Measurements from ENCODE around the gene FRY.
"Not testable (repeated sequence)": the region's sequence is repeated elsewhere in the genome, so short reads cannot be mapped to it uniquely, and the experiment has no call there.

The FRY gene

DNA sequence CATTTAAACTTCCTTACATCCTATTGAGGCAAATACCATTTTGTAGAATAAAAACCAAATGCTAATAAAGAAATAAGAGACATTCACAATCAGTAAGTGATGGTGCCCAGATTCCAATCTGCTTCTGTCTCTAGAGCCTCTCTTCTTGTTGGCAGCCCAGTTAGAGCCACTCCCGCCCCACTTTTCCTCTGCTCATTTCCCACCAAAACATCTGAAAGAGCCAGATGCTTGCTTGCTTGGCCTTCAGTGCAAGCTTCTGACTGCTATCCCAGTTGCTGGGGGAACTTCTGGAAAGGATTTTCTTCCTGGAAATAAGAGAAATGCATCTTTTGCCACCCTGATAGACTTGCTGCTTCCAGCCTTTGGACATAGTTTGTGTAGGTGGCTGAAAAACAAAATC lies 12.9 kb downstream of the FRY start:
- no peak for DNase-seq

DNA sequence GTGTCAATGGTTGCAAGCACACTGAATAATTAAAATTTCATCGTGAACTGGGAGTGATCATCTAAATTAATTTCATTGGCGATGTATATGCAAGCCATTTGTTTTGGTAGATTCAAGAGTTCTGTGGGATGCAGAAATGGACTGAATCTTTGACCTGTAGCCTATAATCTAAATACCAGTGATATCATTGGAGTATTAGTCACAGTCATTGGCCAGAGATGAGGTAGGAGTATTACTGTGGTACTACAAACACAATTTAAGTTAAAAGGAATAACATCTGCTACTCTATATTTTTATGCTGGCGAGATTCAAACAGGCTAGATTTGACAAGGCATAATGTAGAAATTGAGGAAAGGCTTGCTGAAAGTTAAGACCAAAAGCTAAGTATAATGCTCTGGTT lies 14.0 kb downstream of the FRY start:
- DNase-seq, result no peak

DNA sequence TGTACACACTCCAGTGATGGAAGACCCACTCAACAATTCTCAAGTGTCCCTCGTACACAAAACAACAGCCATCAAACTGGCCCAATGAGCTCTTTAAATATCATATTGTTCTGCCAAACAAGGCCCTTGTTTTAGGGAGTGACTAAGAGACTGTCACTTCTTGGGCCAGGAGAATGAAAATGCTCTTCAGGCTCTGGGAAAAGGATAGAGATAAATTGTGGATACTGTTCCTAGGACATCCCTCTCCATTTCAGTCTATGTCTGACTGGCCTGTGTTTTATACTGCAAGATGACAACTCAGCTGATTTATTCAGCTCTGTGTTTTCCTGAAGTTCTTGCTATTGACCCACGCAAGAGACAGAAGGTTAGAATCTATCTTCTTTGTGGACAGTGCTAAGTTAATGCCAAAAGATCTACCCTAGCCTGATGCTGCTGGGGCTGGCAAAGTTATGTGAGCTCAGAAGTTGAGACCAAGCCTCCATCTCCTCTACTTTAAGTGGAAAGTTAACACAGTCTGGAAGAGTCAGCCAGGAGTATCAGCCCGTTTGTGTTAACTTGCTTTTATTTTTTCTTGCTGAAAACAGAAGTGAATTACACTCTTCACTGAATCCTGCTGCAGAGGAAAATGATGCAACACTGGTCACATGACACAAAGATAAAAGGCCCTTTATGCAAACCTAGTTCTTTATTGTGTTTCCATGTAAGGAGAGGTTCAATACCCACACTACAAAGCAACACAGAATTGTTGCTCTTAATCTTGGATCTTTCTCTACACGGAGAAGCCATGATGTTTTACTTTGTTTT lies 14.6 kb downstream of the FRY start:
- DNase-seq, result no peak

DNA sequence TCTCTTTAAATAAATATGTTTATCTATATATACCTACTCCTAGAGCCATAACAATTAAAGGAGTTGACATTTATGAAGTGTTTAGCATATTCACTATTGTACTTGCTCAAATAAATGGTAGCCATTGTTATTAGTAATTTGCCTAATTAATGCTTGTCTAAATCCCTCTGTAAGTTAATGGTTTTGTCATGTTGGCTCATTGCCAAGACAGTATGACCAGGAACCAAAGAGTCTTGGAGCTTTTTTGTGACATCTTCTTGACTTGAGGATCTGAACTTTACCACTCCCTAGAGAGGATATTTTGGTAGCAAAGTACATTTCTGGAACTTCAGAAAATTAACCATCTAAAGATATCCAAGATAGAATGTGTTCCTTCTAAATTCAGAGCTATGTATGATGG lies 15.5 kb downstream of the FRY start:
- no peak for DNase-seq

DNA sequence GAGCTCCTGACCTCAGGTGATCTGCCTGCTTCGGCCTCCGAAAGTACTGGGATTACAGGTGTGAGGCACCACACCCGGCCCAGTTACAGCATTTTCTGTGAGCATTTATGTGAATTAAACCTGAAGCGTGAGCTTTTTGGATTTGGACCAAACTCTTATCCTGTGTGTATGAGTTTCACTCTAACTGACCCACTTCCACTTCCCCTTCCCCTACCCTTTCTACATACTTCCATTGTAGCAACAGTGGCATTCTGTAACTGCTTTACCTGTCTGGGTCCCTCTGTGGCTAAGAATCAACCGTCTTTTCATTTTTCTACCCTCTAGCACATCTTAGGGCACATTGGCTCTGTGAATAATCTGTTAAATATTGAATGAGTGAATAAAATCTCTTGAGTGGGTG lies 16.2 kb downstream of the FRY start:
- no peak for DNase-seq

DNA sequence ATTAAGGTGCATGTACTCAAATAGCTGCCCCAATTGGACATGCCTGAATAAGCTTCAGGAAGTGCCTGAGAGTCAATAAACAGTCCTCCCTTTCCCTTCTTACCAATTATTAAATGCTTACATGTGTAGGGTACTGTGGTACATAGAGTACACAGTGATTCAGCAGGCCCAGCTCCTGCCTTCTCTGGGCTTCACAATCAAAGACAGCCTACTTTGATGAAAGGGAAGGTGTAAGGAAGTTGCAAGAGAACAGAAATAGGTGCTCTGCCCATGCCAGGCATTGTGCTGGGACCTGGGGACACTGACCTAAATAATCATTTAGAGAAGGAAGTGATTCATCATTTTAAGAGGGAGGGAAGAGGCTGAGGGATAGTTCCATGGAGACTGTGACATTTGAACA lies 17.2 kb downstream of the FRY start:
- DNase-seq, result no peak

DNA sequence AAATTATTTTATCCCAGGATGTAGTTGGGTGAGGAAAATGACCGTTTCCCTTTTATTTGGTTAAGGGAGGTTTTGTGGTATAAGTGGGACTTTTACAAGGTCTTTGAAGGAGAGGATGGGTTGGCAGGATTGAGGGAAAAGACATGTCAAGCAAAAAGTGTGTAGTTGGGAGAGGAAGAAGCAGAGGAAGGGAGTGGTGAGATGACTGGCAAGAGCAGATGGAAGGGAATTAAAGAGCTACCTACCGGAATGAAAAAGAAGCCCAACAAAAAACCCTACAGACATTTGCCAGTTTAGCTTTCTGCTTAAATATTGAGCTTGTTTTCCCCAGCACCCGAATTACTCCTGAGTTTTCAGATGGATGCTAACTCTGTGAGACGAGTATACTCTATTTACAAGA lies 19.6 kb downstream of the FRY start:
- DNase-seq, result no peak

DNA sequence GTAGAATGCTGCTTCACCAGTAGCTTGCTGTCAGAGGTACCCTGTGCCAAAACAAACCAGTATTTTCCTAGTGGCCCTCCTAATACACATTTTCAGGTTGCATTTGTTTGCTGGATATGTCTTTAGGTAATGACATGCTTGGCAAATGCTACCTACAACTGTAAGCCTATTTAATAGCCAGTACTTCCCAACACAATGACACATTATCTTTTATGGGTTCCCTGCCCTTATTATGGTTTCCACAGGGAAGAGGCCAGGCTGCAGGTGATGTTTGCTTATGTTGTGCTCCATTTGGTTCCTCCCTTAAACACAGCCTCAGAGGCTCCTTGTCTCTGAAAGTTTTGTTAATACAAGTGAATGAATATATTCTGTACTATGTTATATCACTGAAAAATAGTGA lies 24.7 kb downstream of the FRY start:
- no peak for DNase-seq

DNA sequence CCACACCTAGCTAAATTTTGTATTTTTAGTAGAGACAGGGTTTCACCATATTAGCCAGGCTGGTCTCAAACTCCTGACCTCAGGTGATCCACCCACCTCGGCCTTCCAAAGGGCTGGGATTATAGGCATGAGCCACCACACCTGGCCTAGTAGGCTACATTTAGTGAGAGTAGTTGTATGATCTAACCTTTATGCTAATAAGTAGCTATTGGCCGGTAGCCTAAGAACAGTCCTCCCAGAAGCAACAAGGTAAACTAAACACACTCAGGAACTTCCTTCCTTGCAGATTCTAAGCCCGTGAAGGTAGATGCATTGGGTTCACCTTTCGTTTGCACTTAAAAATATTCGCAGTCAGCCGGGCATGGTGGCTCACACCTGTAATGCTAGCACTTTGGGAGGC lies 25.8 kb downstream of the FRY start:
- not testable (repeated sequence) for DNase-seq

DNA sequence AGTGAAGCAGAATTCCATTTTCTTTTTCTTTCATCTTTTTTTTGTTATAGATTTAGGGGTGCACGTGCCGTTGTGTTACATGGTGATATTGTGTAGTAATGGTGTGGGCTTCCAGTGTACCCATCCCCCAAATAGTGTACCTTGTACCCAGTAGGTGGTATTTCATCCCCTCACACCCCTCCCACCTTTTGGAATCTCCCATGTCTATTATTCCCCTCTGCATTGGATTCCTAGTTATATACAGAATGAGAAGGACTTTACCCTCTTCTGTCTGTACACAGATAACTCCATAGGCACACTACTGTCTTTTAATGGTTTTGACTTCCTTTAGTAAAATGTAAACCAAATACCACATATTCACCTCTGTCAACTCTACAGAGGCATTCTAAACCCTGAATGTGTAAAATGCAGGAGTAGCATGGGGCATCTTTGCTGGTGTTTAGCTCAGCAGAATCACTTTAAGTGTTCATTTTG lies 28.0 kb downstream of the FRY start:
- no peak for DNase-seq

DNA sequence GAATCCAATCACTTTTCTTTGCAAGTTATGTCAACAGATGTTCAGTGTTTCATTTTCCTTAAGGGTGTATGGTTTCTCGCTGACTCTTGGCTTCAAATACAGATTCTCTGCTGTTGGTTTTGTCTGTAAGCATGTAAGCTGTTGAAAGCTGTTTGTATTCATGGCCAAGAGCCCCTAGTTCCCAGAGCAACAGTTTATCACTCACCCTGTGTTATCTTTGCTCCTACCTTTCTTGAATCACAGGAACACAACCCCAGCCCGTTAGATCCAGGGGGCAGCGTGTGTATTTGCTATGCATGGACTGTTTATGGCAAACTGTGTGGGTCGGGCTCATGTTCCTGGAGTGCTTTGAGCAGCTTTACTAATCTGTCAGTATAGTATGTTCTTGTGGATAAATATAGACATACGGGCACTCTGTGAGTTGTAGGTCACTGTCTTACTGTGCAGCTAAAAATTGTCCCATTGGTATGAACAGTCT lies 28.9 kb downstream of the FRY start:
- DNase-seq, result no peak

DNA sequence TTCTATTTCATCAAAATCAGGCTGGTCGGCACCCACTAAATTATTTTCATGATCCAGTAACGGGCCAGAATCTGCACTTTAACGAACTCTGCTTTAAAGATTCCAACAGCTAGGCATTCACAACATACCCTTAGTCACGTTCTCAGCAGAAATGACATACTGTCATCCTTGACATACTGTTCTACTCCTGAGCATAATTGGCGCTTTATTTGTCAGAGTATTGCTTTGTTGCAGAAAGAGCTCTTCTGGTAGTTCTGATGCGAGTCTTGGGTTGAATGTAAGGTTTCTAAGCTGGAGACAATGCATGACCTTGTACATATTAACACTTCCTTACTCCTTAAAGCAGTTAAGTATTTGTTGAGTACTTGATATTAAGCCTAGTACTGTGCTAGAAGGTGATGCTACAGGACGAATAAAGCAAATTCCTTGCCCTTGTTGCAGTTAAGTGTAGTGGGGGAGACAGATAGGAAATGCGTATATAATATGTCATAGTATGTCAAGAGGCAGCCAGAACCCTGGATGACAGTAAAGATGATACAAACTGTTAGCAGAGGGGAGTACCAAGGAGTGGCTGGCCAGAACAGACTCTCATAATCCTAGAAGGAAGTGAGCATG lies 32.2 kb downstream of the FRY start:
- DNase-seq, result no peak

DNA sequence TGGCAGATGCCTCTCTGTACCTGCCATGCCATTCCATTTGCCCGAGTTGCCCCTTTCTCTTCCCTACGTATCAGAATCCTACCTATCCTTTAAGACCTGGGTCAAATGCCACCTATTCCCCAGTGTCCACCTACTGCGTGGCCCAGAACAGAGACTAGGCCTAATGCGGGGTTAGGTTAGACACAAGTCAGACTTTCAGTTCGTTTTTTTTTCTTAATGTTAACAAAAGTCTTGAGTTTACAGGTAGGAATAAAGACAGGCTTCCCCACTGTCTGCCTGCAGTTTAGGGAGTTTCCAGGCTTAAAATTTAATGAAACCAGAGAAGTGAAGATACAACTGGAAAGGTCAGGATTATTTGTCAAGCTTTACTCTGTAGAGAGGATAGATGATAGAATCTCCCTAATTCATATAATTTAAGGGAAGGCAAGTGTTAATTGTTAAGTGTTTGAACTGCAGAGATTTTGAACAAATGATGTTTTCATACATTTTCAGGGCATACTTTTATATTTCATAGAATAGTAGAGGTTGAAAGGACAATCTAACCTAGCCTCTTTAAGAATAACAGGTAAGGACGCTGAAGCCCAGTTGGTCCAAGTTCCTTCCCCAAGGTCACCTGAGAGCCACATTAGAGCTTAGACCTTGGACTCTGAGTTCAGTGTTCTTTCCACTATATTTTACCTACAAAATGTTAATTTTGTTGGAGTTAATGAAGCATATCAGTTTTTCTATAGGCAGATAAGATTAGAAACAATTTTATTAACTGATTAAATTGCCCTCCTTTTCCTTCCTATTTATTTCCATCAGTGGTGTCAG lies 35.8 kb downstream of the FRY start:
- DNase-seq, result no peak

DNA sequence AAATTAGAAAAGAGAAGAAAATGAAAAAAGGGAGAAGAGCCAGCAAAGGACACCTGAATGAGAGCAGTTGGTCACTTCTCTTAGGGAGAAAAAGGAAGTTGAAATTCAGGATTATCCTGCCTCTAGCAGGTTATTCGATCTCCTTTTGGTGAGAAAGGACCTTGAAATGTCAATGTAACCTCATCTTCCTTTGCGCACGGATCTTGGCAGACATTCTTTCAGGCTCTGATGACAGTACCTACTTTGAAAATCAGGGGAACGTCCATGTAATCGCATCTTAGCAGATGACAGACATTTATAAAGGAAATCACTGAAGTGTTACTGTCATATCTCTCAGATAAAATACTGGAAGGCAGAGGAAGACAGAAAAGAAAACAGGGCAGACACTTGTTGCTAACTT lies 36.7 kb downstream of the FRY start:
- DNase-seq, result no peak

DNA sequence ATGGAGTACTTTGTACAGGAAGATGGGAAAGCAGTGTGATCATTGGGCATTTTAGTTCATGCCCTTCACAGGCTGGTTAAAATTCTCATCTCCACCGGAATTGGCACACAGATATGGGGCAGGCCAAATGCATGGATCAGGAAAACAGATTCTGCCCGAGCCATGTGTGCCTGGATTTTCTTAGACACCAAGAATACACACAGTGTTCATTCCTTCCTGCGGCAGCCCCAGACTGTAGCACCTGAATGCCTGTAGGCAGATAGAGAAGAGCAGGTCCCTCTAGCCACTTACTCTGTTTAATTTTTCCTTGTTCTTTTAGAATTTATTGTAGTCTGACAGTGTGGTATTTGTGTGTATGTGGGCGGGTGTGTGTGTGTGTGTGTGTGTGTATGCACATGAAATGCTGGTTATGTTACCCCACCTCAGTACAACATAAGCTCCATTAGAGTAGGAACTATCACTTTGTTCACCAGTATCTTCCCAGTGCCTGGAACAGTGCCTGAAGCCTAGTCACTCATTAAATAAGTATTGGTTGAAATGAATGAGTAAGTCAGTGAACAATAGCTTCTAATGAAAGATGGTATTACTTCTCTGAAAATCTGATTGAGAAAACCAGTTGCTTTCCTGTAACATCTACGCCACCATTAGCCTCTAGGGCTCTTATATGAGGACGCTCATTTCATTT lies 41.7 kb downstream of the FRY start:
- no peak for DNase-seq

DNA sequence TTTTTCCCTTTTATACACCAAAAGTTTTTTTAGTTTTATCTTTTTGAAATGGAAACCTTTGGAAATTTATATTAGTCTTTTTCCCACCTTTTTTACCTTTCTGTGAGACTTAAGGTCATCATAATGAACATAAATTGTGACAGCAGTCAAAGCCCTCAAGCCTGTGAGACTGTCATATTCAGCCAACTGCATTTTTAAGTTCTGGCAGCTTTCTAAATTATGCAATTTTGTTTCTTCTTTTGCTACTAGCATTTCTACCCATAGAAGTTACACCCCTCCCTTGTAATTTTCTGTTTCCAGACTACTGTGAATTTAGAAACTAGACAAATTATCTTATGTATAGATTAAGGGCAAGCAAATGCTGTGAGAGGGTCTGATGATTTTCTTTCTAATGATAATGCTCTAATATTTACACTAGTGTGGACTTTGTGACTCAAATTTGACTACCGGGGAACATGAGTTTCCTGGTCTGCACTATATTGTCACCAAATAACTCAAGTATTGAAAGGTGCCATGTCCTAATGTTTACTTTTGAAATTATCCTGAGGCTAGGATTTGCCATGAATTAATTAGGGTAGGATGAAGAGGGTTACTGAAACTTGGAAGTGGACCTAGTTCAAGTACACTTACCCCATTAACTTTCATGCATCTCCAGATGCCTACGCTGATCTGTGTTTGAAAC lies 43.7 kb downstream of the FRY start:
- no peak for DNase-seq

DNA sequence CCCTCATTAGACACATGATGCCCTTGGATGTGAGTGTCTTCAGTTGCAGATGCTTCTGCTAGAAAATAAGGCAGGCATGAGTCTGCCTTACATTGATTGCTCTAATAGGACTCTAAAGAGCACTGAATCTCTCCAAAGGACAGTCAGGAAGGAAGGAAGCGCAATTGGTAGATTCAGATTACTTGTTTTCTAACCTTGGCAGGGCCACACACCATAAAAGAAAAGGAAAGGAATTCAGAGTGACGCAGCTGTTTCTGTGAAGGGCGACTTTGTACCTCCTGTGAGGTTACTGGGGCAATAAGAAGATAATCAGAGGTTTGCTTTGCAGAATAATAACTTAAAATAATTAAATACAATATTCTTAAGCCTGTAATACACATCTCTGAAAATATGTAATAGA lies 48.0 kb downstream of the FRY start:
- no peak for DNase-seq

DNA sequence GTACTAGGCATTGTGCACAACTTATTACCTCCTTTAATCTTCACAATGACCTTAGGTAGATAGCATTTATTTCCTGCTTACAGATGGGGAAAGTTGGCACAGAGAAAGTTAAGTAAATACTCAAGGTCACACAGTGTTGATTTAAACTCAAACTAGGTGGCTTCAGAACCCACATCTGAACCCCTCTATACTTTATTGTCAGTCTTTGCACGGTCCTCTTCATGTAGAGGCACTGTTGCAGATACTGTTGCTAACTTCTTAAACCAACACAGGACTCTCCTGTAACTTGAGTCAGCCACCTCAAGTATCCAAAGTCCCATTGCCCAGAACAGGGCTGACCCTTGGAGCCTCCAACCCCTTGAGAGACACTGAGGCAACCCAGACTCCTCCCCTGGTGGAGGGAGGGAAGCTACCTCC lies 48.8 kb downstream of the FRY start:
- DNase-seq, result no peak

DNA sequence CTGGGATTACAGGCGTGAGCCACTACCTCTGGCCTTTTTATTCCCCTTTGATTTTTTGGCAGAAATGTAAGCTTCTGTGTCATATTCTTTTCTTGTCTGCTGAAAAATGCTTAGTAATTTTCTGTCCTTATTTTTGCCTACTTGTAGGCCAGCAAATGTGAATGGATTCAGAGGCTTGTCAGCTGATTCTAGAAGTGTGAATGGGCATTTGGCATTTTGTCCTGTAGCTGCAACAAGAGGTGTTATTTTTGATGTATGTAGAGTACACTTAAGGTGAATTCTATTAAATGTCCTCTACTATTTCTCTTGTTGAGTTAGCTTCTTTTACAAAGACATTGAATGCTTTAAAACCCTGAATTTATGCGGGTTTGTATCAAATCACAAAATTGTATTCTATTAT lies 50.0 kb downstream of the FRY start:
- DNase-seq, result no peak

DNA sequence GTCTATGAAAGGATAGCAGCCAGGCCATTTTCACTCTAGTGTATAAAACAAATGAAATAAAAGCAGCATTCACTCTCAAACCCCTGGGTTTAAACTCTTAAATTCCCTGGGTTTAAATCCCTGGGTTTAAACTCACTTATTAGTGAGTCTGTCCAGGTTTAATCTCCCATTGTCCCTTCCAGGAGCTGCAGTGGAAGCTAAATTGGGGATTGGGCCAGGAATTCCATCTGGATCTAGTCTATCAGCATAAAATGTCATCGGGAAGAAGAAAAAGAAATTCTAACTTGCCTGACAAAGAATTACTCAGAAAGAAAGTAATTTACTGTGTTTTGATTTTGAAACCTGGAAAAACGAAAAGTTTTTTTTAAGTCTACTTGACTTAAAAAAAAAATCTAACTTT lies 54.8 kb downstream of the FRY start:
- no peak for DNase-seq

DNA sequence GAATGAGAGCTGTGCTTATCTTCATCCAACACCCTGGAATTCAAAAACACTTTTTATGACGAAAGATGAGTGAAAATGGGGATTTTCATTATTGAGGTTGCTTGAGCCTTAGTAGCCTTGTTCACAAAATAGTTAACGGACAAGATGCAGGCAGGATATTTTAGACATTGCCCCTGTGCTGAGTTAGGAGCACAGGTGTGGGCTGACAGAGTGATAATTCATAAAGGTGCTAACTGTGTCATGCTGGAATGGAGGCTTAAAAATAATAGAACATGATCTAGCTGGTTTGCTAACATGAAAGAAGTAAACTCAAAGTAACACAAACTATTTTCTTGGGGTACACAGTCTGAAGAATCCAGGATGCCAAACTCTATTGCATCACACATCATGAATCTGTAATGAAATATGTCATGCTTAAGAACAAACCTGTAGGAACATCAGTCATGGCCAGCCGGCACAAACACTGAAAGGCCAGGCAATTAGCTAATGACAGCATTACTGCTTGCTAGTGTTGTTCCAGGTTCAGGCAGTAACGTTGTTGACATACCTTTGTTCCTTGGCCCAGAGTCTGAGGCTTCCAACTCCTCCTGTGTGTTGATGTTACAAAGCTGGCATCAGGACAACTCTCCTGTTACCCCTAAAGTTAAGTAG lies 55.3 kb downstream of the FRY start:
- DNase-seq, result no peak
